SK-N-SH (cell line): ENCODE measurements around the gene CELF2. TPM values are rescaled to one million over a fixed set of nuclear protein-coding genes. Genes with fewer than 3 reads are reported as not detected.

Experiments used
- CTCF ChIA-PET: fragments of 300-600, 350-600 bp; formaldehyde crosslinking; extraction: SDS; loops from one replicate; lab custom pipeline; 2021; lab: Yijun Ruan, JAX
- POLR2A ChIA-PET: fragments of 350-600 bp; sonication (Branson Sonifier 250); formaldehyde crosslinking; extraction: SDS; loops from one replicate; lab custom pipeline; 2020; ENCODE audit warnings: antibody characterized with exemption, inconsistent platforms; lab: Yijun Ruan, JAX
- DNase-seq: peaks from one replicate; pipeline ENCODE4 v3.0.0; 2012
- H2AFZ ChIP-seq: fragments of 200-600 bp; sonication (generic); 2 replicates; pipeline ENCODE4 v1.8.1; 2016; ENCODE audit warnings: antibody characterized with exemption, mild to moderate bottlenecking, low read depth
- H3F3A ChIP-seq: fragments of 200-600 bp; sonication (generic); replicated peaks from 2 replicates; pipeline ENCODE3; 2016; ENCODE audit warnings: antibody characterized with exemption, mild to moderate bottlenecking; ENCODE audit not compliant: insufficient read depth
- H3K27ac ChIP-seq, 2 experiments: fragments of 200-500 bp in 1 of 2; fragments of 200-600 bp in 1 of 2; sonication (Bioruptor generic) in 1 of 2; sonication (generic), shearing (Covaris generic) in 1 of 2; 2 replicates each; pipeline versions ENCODE4 v1.5.1 to v1.6.1; 2014 to 2016; ENCODE audit warnings: low read depth in 2 of 2, inconsistent platforms in 1 of 2, low read length in 1 of 2, mild to moderate bottlenecking in 1 of 2, mixed read lengths in 1 of 2
- H3K27me3 ChIP-seq: fragments of 200-600 bp; sonication (generic), shearing (Covaris generic); 2 replicates; pipeline ENCODE4 v1.6.1; 2016; ENCODE audit warnings: mixed run types; ENCODE audit not compliant: insufficient read depth
- H3K36me3 ChIP-seq, 2 experiments: fragments of 200-500 bp in 1 of 2; fragments of 200-600 bp in 1 of 2; sonication (Bioruptor generic) in 1 of 2; sonication (generic) in 1 of 2; replicated peaks in 1 of 2; 2 replicates each; pipeline versions ENCODE3 to v1.5.1; 2014 to 2016; ENCODE audit warnings: low read length in 1 of 2, mild to moderate bottlenecking in 1 of 2; ENCODE audit not compliant: insufficient read depth in 2 of 2, control insufficient read depth in 1 of 2
- H3K4me1 ChIP-seq, 2 experiments: fragments of 200-500 bp in 1 of 2; fragments of 200-600 bp in 1 of 2; sonication (Bioruptor generic) in 1 of 2; sonication (generic), shearing (Covaris generic) in 1 of 2; 2 replicates each; pipeline versions ENCODE4 v1.5.1 to v1.6.1; 2014 to 2016; ENCODE audit warnings: low read depth in 1 of 2, low read length in 1 of 2, mixed run types in 1 of 2; ENCODE audit not compliant: insufficient read depth in 2 of 2, control insufficient read depth in 1 of 2
- H3K4me2 ChIP-seq: fragments of 200-600 bp; sonication (generic), shearing (Covaris generic); 2 replicates; pipeline ENCODE4 v1.6.1; 2017; ENCODE audit warnings: mixed run types
- H3K4me3 ChIP-seq, 2 experiments: fragments of 200-500 bp in 1 of 2; fragments of 200-600 bp in 1 of 2; sonication (Bioruptor generic) in 1 of 2; sonication (generic), shearing (Covaris generic) in 1 of 2; 2 replicates each; pipeline versions ENCODE4 v1.5.1 to v1.8.1; 2014 to 2016; ENCODE audit warnings: low read depth in 2 of 2, inconsistent platforms in 1 of 2, low read length in 1 of 2, mild to moderate bottlenecking in 1 of 2, mixed read lengths in 1 of 2, moderate library complexity in 1 of 2
- H3K79me2 ChIP-seq: fragments of 200-600 bp; sonication (generic); 2 replicates; pipeline ENCODE4 v1.8.1; 2017; ENCODE audit warnings: mild to moderate bottlenecking; ENCODE audit not compliant: insufficient read depth
- H3K9ac ChIP-seq: fragments of 200-600 bp; sonication (generic); 2 replicates; pipeline ENCODE4 v1.6.1; 2017; ENCODE audit warnings: mixed run types
- H3K9me2 ChIP-seq: fragments of 200-600 bp; sonication (generic); 2 replicates; pipeline ENCODE4 v1.6.1; 2017; ENCODE audit warnings: mixed run types
- H3K9me3 ChIP-seq: fragments of 200-600 bp; sonication (generic); 2 replicates; pipeline ENCODE4 v1.6.1; 2017; ENCODE audit warnings: mixed run types, mild to moderate bottlenecking, moderate library complexity
- H4K20me1 ChIP-seq: fragments of 200-600 bp; sonication (generic); 2 replicates; pipeline ENCODE4 v1.6.1; 2017; ENCODE audit warnings: mild to moderate bottlenecking, mixed run types; ENCODE audit not compliant: insufficient read depth
- CHD2 ChIP-seq: fragments of 150-350 bp; IDR thresholded peaks from 2 replicates; pipeline ENCODE4 v1.6.1; 2018; ENCODE audit warnings: low read length; ENCODE audit not compliant: partially characterized antibody
- FOSL2 ChIP-seq: IDR thresholded peaks from 2 replicates; pipeline ENCODE4 v1.4.0; 2012; ENCODE audit warnings: low read depth, mild to moderate bottlenecking, moderate library complexity, borderline replicate concordance
- FOXJ3 ChIP-seq: sonication (generic); formaldehyde crosslinking; IDR thresholded peaks from 2 replicates; pipeline ENCODE4 v1.5.1; 2020; ENCODE audit warnings: mild to moderate bottlenecking, missing genetic modification reagents
- GABPA ChIP-seq: IDR thresholded peaks from 2 replicates; pipeline ENCODE4 v1.4.0; 2012; ENCODE audit warnings: low read depth, mild to moderate bottlenecking
- GATA2 ChIP-seq: sonication (generic); formaldehyde crosslinking; IDR thresholded peaks from 2 replicates; pipeline ENCODE4 v1.5.0; 2020; ENCODE audit warnings: mild to moderate bottlenecking, missing genetic modification reagents
- NRF1 ChIP-seq: IDR thresholded peaks from 2 replicates; pipeline ENCODE4 v1.6.1; 2012; ENCODE audit warnings: low read depth, mild to moderate bottlenecking, low read length
- POLR2AphosphoS5 ChIP-seq: IDR thresholded peaks from 2 replicates; pipeline ENCODE4 v1.6.1; 2012; ENCODE audit warnings: low read depth, low read length
- REST ChIP-seq: IDR thresholded peaks from 2 replicates; pipeline ENCODE4 v1.6.1; 2012; ENCODE audit warnings: mild to moderate bottlenecking, low read depth, low read length, moderate library complexity
- SIN3A ChIP-seq: IDR thresholded peaks from 2 replicates; pipeline ENCODE4 v1.6.1; 2012; ENCODE audit warnings: low read depth, mild to moderate bottlenecking, low read length, moderate library complexity, borderline replicate concordance
- WGBS: methylation state at CpG from one replicate; pipeline ENCODE4 v1.1.6; 2017; ENCODE audit warnings: low lambda C conversion rate; 5-methylcytosine and 5-hydroxymethylcytosine counted together
- polyA plus RNA-seq, 3 experiments: library from polyadenylated mRNA; depleted of rRNA; stranded (reverse); fragments of >200 nt; gene quantifications; 2 replicates each; pipeline ENCODE4 v1.2.3, GENCODE V29; 2012

Gene CELF2
- polyA plus RNA-seq, 1 of the 3 experiments (the other 2 are of a cell fraction), result 0.03 TPM

GRCh38 chr10:11379771-11380170 lies 362.1 kb downstream of the CELF2 start:
- DNase-seq, result peak; percentile 64
- H3K27me3 ChIP-seq, result no peaks in the 10 kb centered on the region
- H3K79me2 ChIP-seq, result no peaks in the 10 kb centered on the region
- CTCF ChIA-PET, result no interaction called here
- no peak overlapping the region for H3K9ac ChIP-seq
- 18% methylated on average over 12 of the region's 17 CpGs for WGBS
- no peak overlapping the region for H2AFZ ChIP-seq
- H3K27ac ChIP-seq, result no peak overlapping the region
- H3K9me2 ChIP-seq, result no peaks in the 10 kb centered on the region
- no peaks in the 10 kb centered on the region for H3K9me3 ChIP-seq
- H3F3A ChIP-seq, result no peaks in the 10 kb centered on the region
- TF ChIP-seq GATA2, result 0 out of 2 replicates have a peak, but pooled peaks have one; percentile 36
- no peak for TF ChIP-seq NRF1
- TF ChIP-seq, all 33 proteins: peak for 1
- Histone ChIP-seq H3K4me2 (no peak overlapping the region), H3K4me3 (no peak overlapping the region), H3K4me1 (no peaks in the 10 kb centered on the region; a peak in 1 of 4 replicates), H4K20me1 (no peaks in the 10 kb centered on the region), H3K36me3 (no peaks in the 10 kb centered on the region)
- POLR2A ChIA-PET, result no interaction called here

- H4K20me1 ChIP-seq, result no peaks in the 10 kb centered on the region
- no peaks in the 10 kb centered on the region for H3K36me3 ChIP-seq
- no peak for TF ChIP-seq GABPA
- TF ChIP-seq FOSL2, result no peak
- no peaks in the 10 kb centered on the region for H3K27me3 ChIP-seq
- H3K4me1 ChIP-seq, result no peaks in the 10 kb centered on the region; a peak in 1 of 4 replicates
- no peak overlapping the region for H3K4me3 ChIP-seq
- no peaks in the 10 kb centered on the region for H3F3A ChIP-seq
- H3K9me2 ChIP-seq, result no peaks in the 10 kb centered on the region
- H2AFZ ChIP-seq, result no peak overlapping the region
- no peak overlapping the region for H3K9ac ChIP-seq
- CTCF ChIA-PET, result no interaction called here
- no peaks in the 10 kb centered on the region for H3K9me3 ChIP-seq
- POLR2A ChIA-PET, result no interaction called here
- 47% methylated on average over 7 of the region's 7 CpGs for WGBS
- no peak overlapping the region for H3K27ac ChIP-seq
- DNase-seq, result no peak
- H3K4me2 ChIP-seq, result no peak overlapping the region
- H3K79me2 ChIP-seq, result no peaks in the 10 kb centered on the region
Measured at GRCh38 chr10:11381023-11381422, 363.4 kb downstream of the CELF2 start.

GRCh38 chr10:11381511-11381910 lies 363.8 kb downstream of the CELF2 start:
- Histone ChIP-seq H2AFZ (no peak overlapping the region), H3K9ac (no peak overlapping the region), H3F3A (no peaks in the 10 kb centered on the region), H3K9me2 (no peaks in the 10 kb centered on the region), H3K36me3 (no peaks in the 10 kb centered on the region), H3K79me2 (no peaks in the 10 kb centered on the region), H3K9me3 (no peaks in the 10 kb centered on the region), H4K20me1 (no peaks in the 10 kb centered on the region), H3K27me3 (no peaks in the 10 kb centered on the region), H3K4me2 (no peak overlapping the region), H3K27ac (no peak overlapping the region), H3K4me1 (no peaks in the 10 kb centered on the region; a peak in 1 of 4 replicates), H3K4me3 (no peak overlapping the region)
- WGBS, result 28% methylated on average over 4 of the region's 5 CpGs
- CTCF ChIA-PET, result no interaction called here
- TF ChIP-seq POLR2AphosphoS5 (no peak), CHD2 (no peak), REST (no peak), SIN3A (no peak), FOXJ3 (no peak)
- no peak for DNase-seq
- POLR2A ChIA-PET, result no interaction called here
